ENCODE results near the gene TOP3B.

TOP3B gene

DNA sequence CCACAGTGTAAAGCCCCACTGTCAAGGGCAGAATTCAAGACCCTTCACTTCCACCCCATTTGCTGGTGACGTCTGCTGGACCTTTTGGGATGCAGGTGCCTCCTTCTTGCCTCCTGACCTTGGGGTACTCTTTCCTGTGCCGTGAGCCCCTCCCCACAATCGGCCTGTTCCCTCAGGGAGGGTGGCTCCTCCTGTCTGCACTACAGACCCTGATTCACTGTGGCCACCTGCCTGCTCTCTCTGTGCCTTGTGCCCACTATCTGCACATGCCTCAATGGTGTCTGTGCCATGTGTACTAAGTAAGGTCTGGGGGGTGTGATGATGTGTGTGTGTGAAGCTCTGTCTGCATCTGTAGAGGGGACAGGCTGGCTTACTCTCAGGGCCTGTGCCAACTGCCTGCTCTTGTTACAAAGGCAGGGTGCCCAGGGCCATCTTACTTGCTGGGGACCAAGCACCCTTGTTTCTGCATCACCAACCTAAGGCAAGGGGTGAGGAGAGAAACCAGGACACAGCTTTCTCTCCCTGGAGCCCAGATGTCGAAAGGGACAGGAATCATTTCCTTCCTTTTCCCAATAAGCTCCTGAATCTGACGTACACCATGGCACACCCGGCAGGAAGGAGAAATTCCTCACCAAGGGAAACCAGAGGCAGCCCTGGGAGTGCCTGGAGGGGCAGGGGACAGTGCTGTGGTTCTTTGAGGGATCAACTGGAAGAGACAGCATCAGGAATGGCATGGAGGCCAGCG is 33.6 kb downstream of the TOP3B start:
- DNase-seq (ENCODE audit: low spot score) = no peak
- in situ Hi-C loops (cut with MboI; ENCODE audit: low sequenced_read_pairs, unreplicated experiment) = loop anchor here (10.0 kb wide), 1 partner anchor 244 kb away; no protein-coding TSS in a partner anchor
- TF ChIP-seq, protein P1, sequence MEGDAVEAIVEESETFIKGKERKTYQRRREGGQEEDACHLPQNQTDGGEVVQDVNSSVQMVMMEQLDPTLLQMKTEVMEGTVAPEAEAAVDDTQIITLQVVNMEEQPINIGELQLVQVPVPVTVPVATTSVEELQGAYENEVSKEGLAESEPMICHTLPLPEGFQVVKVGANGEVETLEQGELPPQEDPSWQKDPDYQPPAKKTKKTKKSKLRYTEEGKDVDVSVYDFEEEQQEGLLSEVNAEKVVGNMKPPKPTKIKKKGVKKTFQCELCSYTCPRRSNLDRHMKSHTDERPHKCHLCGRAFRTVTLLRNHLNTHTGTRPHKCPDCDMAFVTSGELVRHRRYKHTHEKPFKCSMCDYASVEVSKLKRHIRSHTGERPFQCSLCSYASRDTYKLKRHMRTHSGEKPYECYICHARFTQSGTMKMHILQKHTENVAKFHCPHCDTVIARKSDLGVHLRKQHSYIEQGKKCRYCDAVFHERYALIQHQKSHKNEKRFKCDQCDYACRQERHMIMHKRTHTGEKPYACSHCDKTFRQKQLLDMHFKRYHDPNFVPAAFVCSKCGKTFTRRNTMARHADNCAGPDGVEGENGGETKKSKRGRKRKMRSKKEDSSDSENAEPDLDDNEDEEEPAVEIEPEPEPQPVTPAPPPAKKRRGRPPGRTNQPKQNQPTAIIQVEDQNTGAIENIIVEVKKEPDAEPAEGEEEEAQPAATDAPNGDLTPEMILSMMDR (IDR thresholded peaks at IDR 0.05; ENCODE audit: borderline replicate concordance, control extremely low read depth, extremely low read depth, insufficient read depth, missing control alignments) = no peak

DNA sequence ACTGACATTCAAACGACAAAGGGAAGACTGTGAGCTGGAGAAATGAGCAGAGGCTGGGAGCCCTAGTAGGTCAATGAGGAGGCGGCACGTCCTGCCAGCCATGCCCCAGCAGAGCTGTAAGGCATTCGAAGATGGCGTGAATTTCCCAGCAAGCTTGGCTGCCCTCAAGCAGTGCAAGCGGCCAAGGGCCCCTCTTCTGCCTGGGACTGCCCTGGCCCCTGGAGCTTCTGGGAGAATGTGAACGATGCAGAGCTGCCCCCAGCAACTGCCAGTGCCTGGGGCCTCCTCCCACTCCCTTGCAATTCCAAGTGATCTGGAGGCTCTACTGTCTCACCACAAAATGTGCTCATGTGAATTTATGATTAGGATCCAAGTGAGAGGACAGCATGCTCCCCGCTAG is 34.2 kb downstream of the TOP3B start:
- in situ Hi-C loops (cut with MboI; ENCODE audit: low sequenced_read_pairs, unreplicated experiment) = loop anchor here (10.0 kb wide), 1 partner anchor 244 kb away; no protein-coding TSS in a partner anchor
- no peak for DNase-seq (ENCODE audit: low spot score)
- TF ChIP-seq, protein P1 (IDR thresholded peaks at IDR 0.05; ENCODE audit: borderline replicate concordance, control extremely low read depth, extremely low read depth, insufficient read depth, missing control alignments) = no peak

DNA sequence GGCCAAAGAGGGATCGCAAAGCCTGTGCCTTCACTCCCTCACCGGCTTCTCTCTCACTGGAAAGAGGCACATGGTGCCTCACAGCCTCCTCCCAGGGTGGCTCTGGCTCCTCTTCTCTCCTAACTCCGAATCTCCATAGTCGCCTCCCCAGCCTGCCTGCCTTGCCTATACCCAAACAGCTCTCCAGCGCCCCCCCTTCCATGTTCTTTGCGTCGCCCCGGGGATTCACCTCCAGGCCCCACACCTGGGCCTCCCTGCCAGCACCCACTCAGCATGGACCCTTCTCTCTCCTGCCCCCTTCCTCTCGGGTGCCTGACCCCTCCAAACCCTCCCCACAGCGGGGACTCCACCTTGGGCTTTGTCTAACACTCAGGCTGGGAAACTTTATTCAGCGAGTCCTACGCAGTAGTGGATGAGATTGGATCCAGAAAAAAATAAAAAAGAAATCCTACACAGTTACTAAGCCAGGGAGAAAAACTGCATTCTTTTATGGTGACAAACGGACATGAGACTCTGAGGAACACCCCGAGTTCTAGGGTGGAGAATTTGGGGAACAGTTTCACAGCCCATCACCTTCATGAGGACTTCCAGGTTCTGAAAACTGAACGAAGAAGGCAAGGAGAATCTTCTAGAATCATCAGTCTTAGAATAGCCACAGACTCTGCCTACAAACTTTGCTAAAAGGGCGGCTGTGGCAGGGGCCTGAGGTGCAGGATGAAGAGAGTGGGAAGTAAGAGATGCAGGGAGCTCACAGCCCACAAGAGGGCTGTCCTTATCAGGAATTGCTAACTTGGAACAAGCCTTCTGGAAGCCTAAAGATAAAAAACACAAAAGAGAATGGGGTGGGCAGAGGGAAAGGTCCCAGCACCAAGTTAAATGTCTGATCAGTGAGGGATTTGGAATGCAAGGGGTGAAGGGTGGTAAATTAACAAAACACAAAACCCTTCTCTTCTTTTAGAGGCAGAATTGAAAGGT is 35.3 kb downstream of the TOP3B start:
- in situ Hi-C loops (cut with MboI; ENCODE audit: low sequenced_read_pairs, unreplicated experiment) = loop anchor here (10.0 kb wide), 1 partner anchor 243 kb away; no protein-coding TSS in a partner anchor
- DNase-seq (ENCODE audit: low spot score) = no peak
- TF ChIP-seq, protein P1 (IDR thresholded peaks at IDR 0.05; ENCODE audit: borderline replicate concordance, control extremely low read depth, extremely low read depth, insufficient read depth, missing control alignments) = peak; percentile 10

DNA sequence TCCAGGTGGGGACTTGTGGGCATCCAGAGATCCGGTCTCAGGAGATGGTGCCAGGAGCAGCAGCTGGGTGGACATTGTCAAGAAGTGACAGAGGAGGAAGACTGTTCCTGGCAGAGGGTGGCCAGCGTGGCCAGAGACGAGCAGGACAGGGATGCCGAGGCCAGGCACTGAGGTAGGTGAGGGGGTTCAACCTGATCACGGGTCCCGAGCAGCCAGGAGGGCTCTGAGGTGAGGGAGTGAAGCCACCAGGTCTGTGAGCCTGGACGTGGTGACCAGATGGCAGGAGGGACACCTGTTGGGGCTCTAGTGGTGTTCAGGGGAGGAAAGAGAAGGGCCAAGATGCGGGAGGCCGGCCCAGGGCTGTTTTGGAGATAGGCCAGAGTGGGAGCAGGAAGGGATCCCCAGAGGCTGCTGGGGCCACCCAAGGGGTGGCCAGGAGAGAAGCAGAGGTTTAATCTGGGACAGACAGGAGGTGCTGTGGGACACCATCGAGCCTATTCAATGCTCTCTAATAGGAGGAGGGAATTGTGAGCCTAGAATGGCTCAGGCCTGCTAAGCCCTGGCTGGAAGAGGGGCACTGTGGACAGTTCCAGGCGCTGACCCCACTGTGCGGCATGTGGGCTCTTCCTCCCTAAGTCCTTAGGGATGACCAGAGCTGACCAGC is 36.2 kb downstream of the TOP3B start:
- DNase-seq (ENCODE audit: low spot score) = no peak
- TF ChIP-seq, protein P1 (IDR thresholded peaks at IDR 0.05; ENCODE audit: borderline replicate concordance, control extremely low read depth, extremely low read depth, insufficient read depth, missing control alignments) = no peak
- in situ Hi-C loops (cut with MboI; ENCODE audit: low sequenced_read_pairs, unreplicated experiment) = loop anchor here (10.0 kb wide), 1 partner anchor 242 kb away; no protein-coding TSS in a partner anchor

DNA sequence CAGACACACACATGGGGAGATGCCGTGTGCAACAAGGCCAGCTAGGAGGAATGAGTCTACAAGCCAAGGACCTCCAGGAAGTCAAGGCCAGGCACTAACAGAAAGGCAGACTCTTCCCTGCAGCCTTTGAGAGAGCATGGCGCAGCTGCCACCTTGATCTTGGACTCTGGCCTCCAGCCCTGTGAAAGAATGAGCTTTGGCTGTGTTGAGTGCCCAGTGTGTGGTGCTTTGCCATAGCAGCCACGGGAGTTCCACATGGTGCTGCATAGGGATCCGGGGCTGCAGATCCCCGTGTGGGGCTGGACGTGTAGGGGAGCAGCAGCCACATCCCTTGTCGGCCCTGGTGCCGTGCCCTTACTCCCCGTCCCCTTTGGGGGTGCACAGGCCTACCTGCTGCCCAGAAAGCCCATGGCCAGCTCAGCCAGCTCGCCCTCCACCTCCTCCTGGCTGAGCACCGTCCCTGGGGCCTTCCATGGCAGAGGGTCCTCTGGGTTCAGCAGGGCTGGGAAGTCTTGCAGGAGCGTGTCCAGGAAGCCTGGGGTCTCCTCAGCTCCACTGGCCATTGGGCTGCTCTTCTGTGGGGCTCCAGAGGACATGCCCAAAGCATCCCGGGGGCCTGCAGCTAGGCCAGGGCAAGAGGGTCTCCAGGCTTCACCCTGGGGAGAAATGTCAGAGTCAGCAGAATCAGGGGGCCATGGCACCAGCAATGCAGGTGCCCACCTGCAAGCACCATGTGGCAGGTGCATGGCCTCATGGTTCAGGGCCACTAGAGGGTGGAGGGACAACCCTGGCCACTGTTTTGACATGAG is 36.9 kb downstream of the TOP3B start:
- TF ChIP-seq, protein P1 (IDR thresholded peaks at IDR 0.05; ENCODE audit: borderline replicate concordance, control extremely low read depth, extremely low read depth, insufficient read depth, missing control alignments) = no peak
- in situ Hi-C loops (cut with MboI; ENCODE audit: low sequenced_read_pairs, unreplicated experiment) = loop anchor here (10.0 kb wide), 1 partner anchor 241 kb away; no protein-coding TSS in a partner anchor
- DNase-seq (ENCODE audit: low spot score) = no peak
